GM23338 (cell line): ENCODE results near the gene LARGE1. TPM values are rescaled to one million over a fixed set of nuclear protein-coding genes. Genes with fewer than 3 reads are reported as not detected.

Experiments
- ATAC-seq: fragments of 200-7000 bp; cut with Tn5 transposase; 3 replicates; pipeline ENCODE4 v1.9.1; 2020
- DNase-seq: peaks from one replicate; pipeline ENCODE4 v3.0.0-alpha.2; 2015; ENCODE audit warnings: low spot score
- H2AFZ ChIP-seq: fragments of 200-600 bp; sonication (generic); 2 replicates; pipeline ENCODE4 v1.8.0; 2016; ENCODE audit warnings: antibody characterized with exemption, mild to moderate bottlenecking, moderate library complexity
- H3F3A ChIP-seq: fragments of 200-600 bp; sonication (generic); replicated peaks from 2 replicates; pipeline ENCODE4 v1.8.0; 2017; ENCODE audit warnings: antibody characterized with exemption, mixed run types, low read depth
- H3K27ac ChIP-seq: fragments of 200-600 bp; sonication (generic); 2 replicates; pipeline ENCODE4 v1.6.1; 2016; ENCODE audit warnings: low read depth
- H3K27me3 ChIP-seq: fragments of 200-600 bp; sonication (generic); 2 replicates; pipeline ENCODE4 v1.8.0; 2016; ENCODE audit warnings: mild to moderate bottlenecking, mixed run types, moderate library complexity; ENCODE audit not compliant: insufficient read depth
- H3K36me3 ChIP-seq: fragments of 200-600 bp; sonication (generic); 2 replicates; pipeline ENCODE4 v1.8.0; 2016; ENCODE audit warnings: mild to moderate bottlenecking; ENCODE audit not compliant: insufficient read depth
- H3K4me1 ChIP-seq: fragments of 200-600 bp; sonication (generic); 2 replicates; pipeline ENCODE4 v1.8.0; 2016; ENCODE audit warnings: mild to moderate bottlenecking, moderate library complexity; ENCODE audit not compliant: insufficient read depth
- H3K4me2 ChIP-seq: fragments of 200-600 bp; sonication (generic); 2 replicates; pipeline ENCODE4 v1.7.1; 2017; ENCODE audit warnings: mixed run types
- H3K4me3 ChIP-seq: fragments of 200-600 bp; sonication (generic); 2 replicates; pipeline ENCODE4 v1.6.1; 2016; ENCODE audit warnings: mixed run types
- H3K79me2 ChIP-seq: fragments of 200-600 bp; sonication (generic); replicated peaks from 2 replicates; pipeline ENCODE4 v1.8.0; 2017; ENCODE audit warnings: mild to moderate bottlenecking; ENCODE audit not compliant: insufficient read depth
- H3K9me2 ChIP-seq: fragments of 200-600 bp; sonication (generic); 2 replicates; pipeline ENCODE4 v1.8.0; 2017; ENCODE audit not compliant: insufficient read depth
- H4K20me1 ChIP-seq: fragments of 200-600 bp; sonication (generic); replicated peaks from 2 replicates; pipeline ENCODE4 v1.8.0; 2017; ENCODE audit warnings: mild to moderate bottlenecking; ENCODE audit not compliant: insufficient read depth
- H3K27ac Mint-ChIP-seq: 2 replicates; pipeline ENCODE4 v1.8.0; 2020; ENCODE audit warnings: inconsistent platforms, mild to moderate bottlenecking, moderate library complexity, mixed read lengths
- H3K27me3 Mint-ChIP-seq: 3 replicates; pipeline ENCODE4 v1.8.0; 2022; ENCODE audit warnings: low read depth, mild to moderate bottlenecking, moderate library complexity, mixed read lengths, inconsistent platforms; ENCODE audit not compliant: insufficient read depth, poor library complexity
- H3K36me3 Mint-ChIP-seq: 3 replicates; pipeline ENCODE4 v1.8.0; 2021; ENCODE audit warnings: low read depth, mild to moderate bottlenecking, inconsistent platforms, moderate library complexity, mixed read lengths
- H3K4me1 Mint-ChIP-seq: 3 replicates; pipeline ENCODE4 v1.8.0; 2020; ENCODE audit warnings: mild to moderate bottlenecking, inconsistent platforms, mixed read lengths
- H3K4me3 Mint-ChIP-seq: 3 replicates; pipeline ENCODE4 v1.8.0; 2021; ENCODE audit warnings: moderate library complexity, mild to moderate bottlenecking, inconsistent platforms, mixed read lengths
- H3K9me3 Mint-ChIP-seq: 3 replicates; pipeline ENCODE4 v1.8.0; 2020; ENCODE audit warnings: moderate library complexity, mild to moderate bottlenecking, inconsistent platforms, mixed read lengths
- CREB1 ChIP-seq: fragments of 250-450 bp; sonication (Bioruptor Pico); IDR thresholded peaks from 2 replicates; pipeline ENCODE4 v1.5.0; 2020; ENCODE audit warnings: low read depth, mild to moderate bottlenecking, moderate library complexity
- ETS1 ChIP-seq: IDR thresholded peaks from 2 replicates; pipeline ENCODE4 v1.6.1; 2016; ENCODE audit warnings: antibody characterized with exemption
- EZH2phosphoT487 ChIP-seq: fragments of 200-600 bp; sonication (generic); IDR thresholded peaks from one replicate; pipeline ENCODE4 v1.8.1; 2018; ENCODE audit warnings: antibody characterized with exemption; ENCODE audit not compliant: unreplicated experiment
- POLR2AphosphoS5 ChIP-seq: IDR thresholded peaks from 2 replicates; pipeline ENCODE4 v1.6.1; 2016; ENCODE audit warnings: antibody characterized with exemption, low read depth
- ZNF331 ChIP-seq: fragments of 250-450 bp; sonication (Bioruptor Pico); IDR thresholded peaks from 2 replicates; pipeline ENCODE4 v1.5.0; 2020; ENCODE audit warnings: low read depth, mild to moderate bottlenecking, moderate library complexity
- ZNF462 ChIP-seq: fragments of 250-450 bp; sonication (Bioruptor Pico); IDR thresholded peaks from 2 replicates; pipeline ENCODE4 v1.5.0; 2020; ENCODE audit warnings: mild to moderate bottlenecking, moderate library complexity
- polyA plus RNA-seq: library from polyadenylated mRNA; unstranded; fragments of >200 nt; fragmentation: Nextera tagmentation; extraction: Ambion mirVana; gene quantifications from 2 replicates; pipeline ENCODE4 v1.2.1, GENCODE V29; 2016
- total RNA-seq: library from RNA; depleted of rRNA; stranded (reverse); fragments of >200 nt; shearing (Covaris generic); gene quantifications from 2 replicates; pipeline ENCODE4 v1.2.3, GENCODE V29; 2014

Gene LARGE1
- total and polyA plus RNA-seq, 2 experiments from 2014 or later = 12.8 to 75.6 TPM

- no peak for TF ChIP-seq ZNF462 (CRISPR knock-in tag)
Measured at GRCh38 chr22:33578752-33579151, 341.5 kb downstream of the LARGE1 start (continued).

GRCh38 chr22:33577862-33578411, 342.3 kb downstream of the LARGE1 start:
- H3K27me3 ChIP-seq = no peaks in the 10 kb centered on the region
- peaks cover 16% of the 10 kb centered on the region for H3K79me2 ChIP-seq
- Mint-ChIP-seq H3K4me1 (peaks cover 11% of the 10 kb centered on the region; the same call in 2 of the 3 replicates), H3K4me3 (no peak overlapping the region), H3K36me3 (no peaks in the 10 kb centered on the region), H3K9me3 (no peaks in the 10 kb centered on the region), H3K27ac (no peak overlapping the region), H3K27me3 (peaks cover 5% of the 10 kb centered on the region)
- DNase-seq = no peak
- no peaks in the 10 kb centered on the region for H3F3A ChIP-seq
- H3K36me3 ChIP-seq = no peaks in the 10 kb centered on the region
- no peak for ATAC-seq
- peaks cover 17% of the 10 kb centered on the region for H4K20me1 ChIP-seq
- TF ChIP-seq POLR2AphosphoS5 = no peak
- no peak for TF ChIP-seq ETS1
- no peak for TF ChIP-seq CREB1 (CRISPR knock-in tag)
- TF ChIP-seq EZH2phosphoT487 = no peak
- TF ChIP-seq ZNF331 = no peak
- H3K4me2 ChIP-seq = no peak overlapping the region
- no peak overlapping the region for H2AFZ ChIP-seq
- no peak overlapping the region for H3K4me3 ChIP-seq
- no peaks in the 10 kb centered on the region for H3K4me1 ChIP-seq
- no peak overlapping the region for H3K27ac ChIP-seq
- H3K9me2 ChIP-seq = peaks cover under 1% of the 10 kb centered on the region; the same call in 1 of the 2 replicates
